K562 (cell line): ENCODE results near the gene CAMK2G. TPM values are rescaled to one million over a fixed set of nuclear protein-coding genes. Genes with fewer than 3 reads are reported as not detected.

ENCODE experiments used
- ELF4 ChIP-seq: fragments of 450-650 bp; formaldehyde crosslinking; IDR thresholded peaks from 2 replicates; pipeline ENCODE4 v1.4.0; 2022; ENCODE audit warnings: missing genetic modification characterization
- ESRRA ChIP-seq: fragments of 450-650 bp; IDR thresholded peaks from 2 replicates; pipeline ENCODE4 v1.6.1; 2014; ENCODE audit warnings: low read depth, mild to moderate bottlenecking, moderate library complexity, borderline replicate concordance
- ETS2 ChIP-seq: IDR thresholded peaks from 2 replicates; pipeline ENCODE4 v1.6.1; 2016; ENCODE audit warnings: borderline replicate concordance, missing genetic modification characterization, mild to moderate bottlenecking, moderate library complexity, missing compliant biosample characterization; ENCODE audit not compliant: poor library complexity, severe bottlenecking
- HBP1 ChIP-seq: fragments of 450-650 bp; formaldehyde crosslinking; IDR thresholded peaks from 2 replicates; pipeline ENCODE4 v1.4.0; 2022; ENCODE audit warnings: missing genetic modification characterization
- MLX ChIP-seq, 2 experiments: fragments of 450-650 bp in 1 of 2; sonication (generic) in 1 of 2; formaldehyde crosslinking; conservative IDR thresholded peaks; 2 replicates each; pipeline versions ENCODE4 v1.4.0 to v1.8.1; 2020 to 2022; ENCODE audit warnings: mild to moderate bottlenecking in 1 of 2, missing genetic modification reagents in 1 of 2
- NCOA6 ChIP-seq: fragments of 450-650 bp; IDR thresholded peaks from 2 replicates; pipeline ENCODE4 v1.6.1; 2017; ENCODE audit warnings: mild to moderate bottlenecking
- OTX1 ChIP-seq: fragments of 450-650 bp; formaldehyde crosslinking; IDR thresholded peaks from 2 replicates; pipeline ENCODE4 v1.4.0; 2022; ENCODE audit warnings: mild to moderate bottlenecking
- PBX2 ChIP-seq, 2 experiments: IDR thresholded peaks in 1 of 2; conservative IDR thresholded peaks in 1 of 2; 2 replicates each; pipeline ENCODE4 v1.6.1; 2016; ENCODE audit warnings: low read depth in 2 of 2, mild to moderate bottlenecking in 1 of 2, missing compliant biosample characterization in 1 of 2, missing genetic modification characterization in 1 of 2, moderate library complexity in 1 of 2
- SMARCA4 ChIP-seq: fragments of 450-650 bp; IDR thresholded peaks from 2 replicates; pipeline ENCODE4 v1.6.1; 2016
- STAT6 ChIP-seq: sonication (generic); formaldehyde crosslinking; IDR thresholded peaks from 2 replicates; pipeline ENCODE4 v1.8.1; 2023; ENCODE audit warnings: mild to moderate bottlenecking, missing genetic modification reagents
- WHSC1 ChIP-seq: IDR thresholded peaks from one replicate; pipeline ENCODE4 v1.6.1; 2012; ENCODE audit warnings: low read length, control low read depth, inconsistent platforms
- ZNF224 ChIP-seq: sonication (generic); formaldehyde crosslinking; IDR thresholded peaks from 2 replicates; pipeline ENCODE4 v1.8.0; 2022; ENCODE audit warnings: mild to moderate bottlenecking, missing genetic modification reagents
- ZNF609 ChIP-seq: sonication (generic); formaldehyde crosslinking; IDR thresholded peaks from 2 replicates; pipeline ENCODE4 v1.8.1; 2023; ENCODE audit warnings: missing genetic modification reagents, mild to moderate bottlenecking, borderline replicate concordance
- polyA plus RNA-seq, 8 experiments: library from polyadenylated mRNA; depleted of rRNA in 4 of 8; stranded (reverse) in 5 of 8; unstranded in 3 of 8; fragments of >200 nt; fragmentation: Nextera tagmentation in 2 of 8; fragmentation: Illumina TruSeq in 1 of 8; extraction: Ambion mirVana in 2 of 8; extraction: Trizol in 1 of 8; gene quantifications; 2 replicates each; pipeline versions ENCODE4 v1.2.1 to v1.2.3, GENCODE V29; 2011 to 2014; ENCODE audit warnings: inconsistent platforms in 1 of 8, missing spikeins in 1 of 8
- total RNA-seq, 7 experiments: library from RNA; depleted of rRNA in 6 of 7; stranded (reverse); fragments of >200 nt in 6 of 7; fragmentation: Illumina TruSeq in 2 of 7; extraction: Trizol in 2 of 7; gene quantifications; 2 replicates each; pipeline versions ENCODE4 v1.2.1 to v1.2.3, GENCODE V29; 2011 to 2021; ENCODE audit warnings: low replicate concordance in 1 of 7

CAMK2G gene
- total and polyA plus RNA-seq, 9 of the 15 experiments (the other 6 are each of a cell fraction or from before 2014, with no cell fraction given), result 9.0 to 37.9 (median 32.6) TPM

- TF ChIP-seq ZNF609, result no peak
- peak; percentile 12 to 77; a peak in 1 of 4 replicates for TF ChIP-seq MLX (CRISPR knock-in tag; conservative IDR thresholded peaks at IDR 0.05)
- no peak for TF ChIP-seq SMARCA4
- TF ChIP-seq WHSC1, result no peak
- peak; percentile 36; the same call in 1 of the 2 replicates for TF ChIP-seq STAT6 (CRISPR knock-in tag)
- TF ChIP-seq NCOA6, result no peak
- no peak for TF ChIP-seq ETS2
- peak; percentile 96 for TF ChIP-seq ELF4 (CRISPR knock-in tag)
- TF ChIP-seq PBX2 (CRISPR knock-in tag; IDR thresholded peaks at IDR 0.05; ENCODE audit: low read depth), result no peak
- no peak for TF ChIP-seq PBX2 (tag; conservative IDR thresholded peaks at IDR 0.05; ENCODE audit: low read depth)
- peak; percentile 97 for TF ChIP-seq OTX1 (CRISPR knock-in tag)
- peak; percentile 26; the same call in 1 of the 2 replicates for TF ChIP-seq ESRRA
- no peak for TF ChIP-seq ZNF224 (CRISPR knock-in tag)
- TF ChIP-seq HBP1 (CRISPR knock-in tag), result peak; percentile 98; the same call in 1 of the 2 replicates
Measured at GRCh38 chr10:73772281-73773151, 101.8 kb downstream of the CAMK2G start (continued).
